SK-N-SH treated with all-trans-retinoic acid at 6 μM for 48 hours (cell line): ENCODE data around the gene DPYD.

Experiments used
- ATAC-seq: fragments of 200-7000 bp; cut with Tn5 transposase; 3 replicates; pipeline ENCODE4 v1.9.1; 2020; ENCODE audit warnings: mild to moderate bottlenecking, moderate library complexity
- ARNTL ChIP-seq: fragments of 450-650 bp; formaldehyde crosslinking; IDR thresholded peaks from 2 replicates; pipeline ENCODE4 v1.5.0; 2020; ENCODE audit warnings: low read depth, mild to moderate bottlenecking, moderate library complexity, borderline replicate concordance
- BACH2 ChIP-seq: fragments of 250-450 bp; sonication (Bioruptor Pico); IDR thresholded peaks from 2 replicates; pipeline ENCODE4 v1.9.0; 2021; ENCODE audit warnings: mild to moderate bottlenecking, borderline replicate concordance
- CSDC2 ChIP-seq: fragments of 250-450 bp; sonication (Bioruptor Pico); IDR thresholded peaks from 2 replicates; pipeline ENCODE4 v1.5.0; 2020; ENCODE audit warnings: mild to moderate bottlenecking, moderate library complexity
- ESRRG ChIP-seq: fragments of 250-450 bp; sonication (Bioruptor Pico); IDR thresholded peaks from 2 replicates; pipeline ENCODE4 v1.6.1; 2021; ENCODE audit warnings: mild to moderate bottlenecking
- GLIS3 ChIP-seq: fragments of 250-450 bp; sonication (Bioruptor Pico); IDR thresholded peaks from 2 replicates; pipeline ENCODE4 v1.5.0; 2020; ENCODE audit warnings: mild to moderate bottlenecking, moderate library complexity
- OSR1 ChIP-seq: fragments of 250-450 bp; sonication (Bioruptor Pico); IDR thresholded peaks from 2 replicates; pipeline ENCODE4 v1.8.0; 2022; ENCODE audit warnings: moderate library complexity, mild to moderate bottlenecking, inconsistent platforms
- PPARA ChIP-seq: fragments of 250-450 bp; sonication (Bioruptor Pico); IDR thresholded peaks from 2 replicates; pipeline ENCODE4 v1.5.0; 2020; ENCODE audit warnings: mild to moderate bottlenecking, borderline replicate concordance
- RARB ChIP-seq: fragments of 250-450 bp; sonication (Bioruptor Pico); IDR thresholded peaks from 2 replicates; pipeline ENCODE4 v1.8.0; 2021; ENCODE audit warnings: mild to moderate bottlenecking, moderate library complexity
- TCF4 ChIP-seq: fragments of 250-450 bp; sonication (Bioruptor Pico); IDR thresholded peaks from 2 replicates; pipeline ENCODE4 v1.8.0; 2021; ENCODE audit warnings: mild to moderate bottlenecking, moderate library complexity, borderline replicate concordance
- TOX ChIP-seq: fragments of 250-450 bp; sonication (Bioruptor Pico); IDR thresholded peaks from 2 replicates; pipeline ENCODE4 v1.8.0; 2021; ENCODE audit warnings: mild to moderate bottlenecking, moderate library complexity, borderline replicate concordance
- ZC3H10 ChIP-seq: fragments of 250-450 bp; sonication (Bioruptor Pico); IDR thresholded peaks from 2 replicates; pipeline ENCODE4 v1.5.1; 2021; ENCODE audit warnings: mild to moderate bottlenecking, moderate library complexity
- ZFP3 ChIP-seq: fragments of 250-450 bp; sonication (Bioruptor Pico); IDR thresholded peaks from 2 replicates; pipeline ENCODE4 v1.5.0; 2020; ENCODE audit warnings: mild to moderate bottlenecking, moderate library complexity
- ZFP30 ChIP-seq: fragments of 450-650 bp; formaldehyde crosslinking; IDR thresholded peaks from 2 replicates; pipeline ENCODE4 v1.5.0; 2022; ENCODE audit warnings: mild to moderate bottlenecking, moderate library complexity
- ZNF565 ChIP-seq: fragments of 450-650 bp; formaldehyde crosslinking; conservative IDR thresholded peaks from 2 replicates; pipeline ENCODE4 v1.5.0; 2020; ENCODE audit warnings: low read depth, mild to moderate bottlenecking, moderate library complexity
- ZNF70 ChIP-seq: fragments of 450-650 bp; formaldehyde crosslinking; IDR thresholded peaks from 2 replicates; pipeline ENCODE4 v1.5.0; 2020; ENCODE audit warnings: mild to moderate bottlenecking, moderate library complexity
- ZNF8 ChIP-seq: fragments of 450-650 bp; formaldehyde crosslinking; IDR thresholded peaks from 2 replicates; pipeline ENCODE4 v1.5.0; 2020; ENCODE audit warnings: mild to moderate bottlenecking, moderate library complexity
- TF ChIP-seq, protein P1 (sequence below): fragments of 250-450 bp; sonication (Bioruptor Pico); IDR thresholded peaks from 2 replicates; pipeline ENCODE4 v1.8.0; 2021; ENCODE audit warnings: low read depth, mild to moderate bottlenecking, moderate library complexity, borderline replicate concordance
- TF ChIP-seq, protein P2 (sequence below): fragments of 250-450 bp; sonication (Bioruptor Pico); IDR thresholded peaks from 2 replicates; pipeline ENCODE4 v1.8.0; 2020; ENCODE audit warnings: mild to moderate bottlenecking, moderate library complexity, borderline replicate concordance
- TF ChIP-seq, protein P3 (sequence below): fragments of 250-450 bp; sonication (Bioruptor Pico); IDR thresholded peaks from 2 replicates; pipeline ENCODE4 v1.5.0; 2020; ENCODE audit warnings: mild to moderate bottlenecking, moderate library complexity
- TF ChIP-seq, protein P4 (sequence below): fragments of 250-450 bp; sonication (Bioruptor Pico); IDR thresholded peaks from 2 replicates; pipeline ENCODE4 v1.5.1; 2021; ENCODE audit warnings: mild to moderate bottlenecking, moderate library complexity

DPYD gene

DNA sequence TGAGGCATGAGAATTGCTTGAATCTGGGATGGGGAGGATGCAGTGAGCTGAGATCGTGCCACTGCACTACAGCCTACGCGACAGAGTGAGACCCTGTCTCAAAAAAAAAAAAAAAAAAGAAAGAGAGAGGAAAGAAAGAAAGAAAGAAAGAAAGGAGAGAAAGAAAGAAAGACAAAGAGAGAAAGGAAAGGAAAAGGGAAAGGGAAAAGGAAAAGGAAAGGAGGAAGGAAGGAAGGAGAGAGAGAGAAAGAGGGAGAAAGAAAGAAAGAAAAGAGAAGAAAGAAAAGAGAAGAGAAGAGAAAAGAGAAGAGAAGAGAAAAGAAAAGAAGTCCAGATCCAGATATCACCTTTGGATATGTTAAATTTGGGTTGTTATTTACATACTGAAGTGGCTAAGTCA, 106.0 kb downstream of the DPYD start (continued):
- TF ChIP-seq ZNF8 (CRISPR knock-in tag), result no peak
- TF ChIP-seq ZFP30 (CRISPR knock-in tag), result no peak

DNA sequence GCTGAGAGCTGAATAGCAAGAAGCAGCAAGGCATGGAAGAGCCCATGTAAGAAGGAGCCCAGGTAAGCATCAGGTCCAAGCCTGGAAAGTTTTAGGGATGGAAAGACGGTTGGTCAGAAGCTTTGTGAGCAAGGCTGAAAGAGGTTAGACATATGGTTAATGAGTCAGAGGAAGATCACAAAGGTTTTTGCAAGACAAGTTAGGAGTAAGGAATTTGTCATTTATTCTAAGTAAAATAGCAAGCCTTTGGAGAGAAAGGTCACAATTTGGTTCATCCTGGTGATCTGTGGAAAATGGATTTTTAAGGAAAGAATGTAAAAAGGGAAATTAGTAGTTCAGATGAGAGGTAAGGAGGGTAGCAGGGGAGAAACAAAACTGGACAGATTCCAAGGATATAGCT, 106.7 kb downstream of the DPYD start:
- TF ChIP-seq ZNF70 (CRISPR knock-in tag), result no peak
- TF ChIP-seq, protein P1, sequence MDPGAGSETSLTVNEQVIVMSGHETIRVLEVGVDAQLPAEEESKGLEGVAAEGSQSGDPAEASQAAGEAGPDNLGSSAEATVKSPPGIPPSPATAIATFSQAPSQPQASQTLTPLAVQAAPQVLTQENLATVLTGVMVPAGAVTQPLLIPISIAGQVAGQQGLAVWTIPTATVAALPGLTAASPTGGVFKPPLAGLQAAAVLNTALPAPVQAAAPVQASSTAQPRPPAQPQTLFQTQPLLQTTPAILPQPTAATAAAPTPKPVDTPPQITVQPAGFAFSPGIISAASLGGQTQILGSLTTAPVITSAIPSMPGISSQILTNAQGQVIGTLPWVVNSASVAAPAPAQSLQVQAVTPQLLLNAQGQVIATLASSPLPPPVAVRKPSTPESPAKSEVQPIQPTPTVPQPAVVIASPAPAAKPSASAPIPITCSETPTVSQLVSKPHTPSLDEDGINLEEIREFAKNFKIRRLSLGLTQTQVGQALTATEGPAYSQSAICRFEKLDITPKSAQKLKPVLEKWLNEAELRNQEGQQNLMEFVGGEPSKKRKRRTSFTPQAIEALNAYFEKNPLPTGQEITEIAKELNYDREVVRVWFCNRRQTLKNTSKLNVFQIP, result no peak
- TF ChIP-seq CSDC2 (CRISPR knock-in tag), result no peak
- TF ChIP-seq ZNF8 (CRISPR knock-in tag), result no peak
- TF ChIP-seq PPARA (CRISPR knock-in tag), result no peak
- TF ChIP-seq, protein P2, sequence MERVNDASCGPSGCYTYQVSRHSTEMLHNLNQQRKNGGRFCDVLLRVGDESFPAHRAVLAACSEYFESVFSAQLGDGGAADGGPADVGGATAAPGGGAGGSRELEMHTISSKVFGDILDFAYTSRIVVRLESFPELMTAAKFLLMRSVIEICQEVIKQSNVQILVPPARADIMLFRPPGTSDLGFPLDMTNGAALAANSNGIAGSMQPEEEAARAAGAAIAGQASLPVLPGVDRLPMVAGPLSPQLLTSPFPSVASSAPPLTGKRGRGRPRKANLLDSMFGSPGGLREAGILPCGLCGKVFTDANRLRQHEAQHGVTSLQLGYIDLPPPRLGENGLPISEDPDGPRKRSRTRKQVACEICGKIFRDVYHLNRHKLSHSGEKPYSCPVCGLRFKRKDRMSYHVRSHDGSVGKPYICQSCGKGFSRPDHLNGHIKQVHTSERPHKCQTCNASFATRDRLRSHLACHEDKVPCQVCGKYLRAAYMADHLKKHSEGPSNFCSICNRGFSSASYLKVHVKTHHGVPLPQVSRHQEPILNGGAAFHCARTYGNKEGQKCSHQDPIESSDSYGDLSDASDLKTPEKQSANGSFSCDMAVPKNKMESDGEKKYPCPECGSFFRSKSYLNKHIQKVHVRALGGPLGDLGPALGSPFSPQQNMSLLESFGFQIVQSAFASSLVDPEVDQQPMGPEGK (CRISPR knock-in tag), result no peak
- TF ChIP-seq ESRRG (CRISPR knock-in tag), result no peak
- no peak for TF ChIP-seq TOX (CRISPR knock-in tag)
- no peak for TF ChIP-seq ZFP3 (CRISPR knock-in tag)
- TF ChIP-seq GLIS3 (CRISPR knock-in tag), result no peak
- no peak for TF ChIP-seq BACH2
- TF ChIP-seq, all 23 proteins: peak for 0
- peak; percentile 53; the same call in 2 of the 3 replicates for ATAC-seq

GRCh38 chr1:97812076-97812475, 108.8 kb downstream of the DPYD start:
- TF ChIP-seq, protein P3, sequence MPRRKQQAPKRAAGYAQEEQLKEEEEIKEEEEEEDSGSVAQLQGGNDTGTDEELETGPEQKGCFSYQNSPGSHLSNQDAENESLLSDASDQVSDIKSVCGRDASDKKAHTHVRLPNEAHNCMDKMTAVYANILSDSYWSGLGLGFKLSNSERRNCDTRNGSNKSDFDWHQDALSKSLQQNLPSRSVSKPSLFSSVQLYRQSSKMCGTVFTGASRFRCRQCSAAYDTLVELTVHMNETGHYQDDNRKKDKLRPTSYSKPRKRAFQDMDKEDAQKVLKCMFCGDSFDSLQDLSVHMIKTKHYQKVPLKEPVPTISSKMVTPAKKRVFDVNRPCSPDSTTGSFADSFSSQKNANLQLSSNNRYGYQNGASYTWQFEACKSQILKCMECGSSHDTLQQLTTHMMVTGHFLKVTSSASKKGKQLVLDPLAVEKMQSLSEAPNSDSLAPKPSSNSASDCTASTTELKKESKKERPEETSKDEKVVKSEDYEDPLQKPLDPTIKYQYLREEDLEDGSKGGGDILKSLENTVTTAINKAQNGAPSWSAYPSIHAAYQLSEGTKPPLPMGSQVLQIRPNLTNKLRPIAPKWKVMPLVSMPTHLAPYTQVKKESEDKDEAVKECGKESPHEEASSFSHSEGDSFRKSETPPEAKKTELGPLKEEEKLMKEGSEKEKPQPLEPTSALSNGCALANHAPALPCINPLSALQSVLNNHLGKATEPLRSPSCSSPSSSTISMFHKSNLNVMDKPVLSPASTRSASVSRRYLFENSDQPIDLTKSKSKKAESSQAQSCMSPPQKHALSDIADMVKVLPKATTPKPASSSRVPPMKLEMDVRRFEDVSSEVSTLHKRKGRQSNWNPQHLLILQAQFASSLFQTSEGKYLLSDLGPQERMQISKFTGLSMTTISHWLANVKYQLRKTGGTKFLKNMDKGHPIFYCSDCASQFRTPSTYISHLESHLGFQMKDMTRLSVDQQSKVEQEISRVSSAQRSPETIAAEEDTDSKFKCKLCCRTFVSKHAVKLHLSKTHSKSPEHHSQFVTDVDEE (CRISPR knock-in tag), result no peak
- TF ChIP-seq CSDC2 (CRISPR knock-in tag) (no peak), ZFP30 (CRISPR knock-in tag) (no peak), GLIS3 (CRISPR knock-in tag) (no peak), ZNF565 (CRISPR knock-in tag) (no peak), BACH2 (no peak), ZNF70 (CRISPR knock-in tag) (no peak), TCF4 (CRISPR knock-in tag) (no peak), RARB (CRISPR knock-in tag) (no peak), TOX (CRISPR knock-in tag) (no peak), ZFP3 (CRISPR knock-in tag) (no peak), ZC3H10 (no peak), OSR1 (no peak), ARNTL (no peak), ZNF8 (CRISPR knock-in tag) (no peak)
- TF ChIP-seq, protein P4, sequence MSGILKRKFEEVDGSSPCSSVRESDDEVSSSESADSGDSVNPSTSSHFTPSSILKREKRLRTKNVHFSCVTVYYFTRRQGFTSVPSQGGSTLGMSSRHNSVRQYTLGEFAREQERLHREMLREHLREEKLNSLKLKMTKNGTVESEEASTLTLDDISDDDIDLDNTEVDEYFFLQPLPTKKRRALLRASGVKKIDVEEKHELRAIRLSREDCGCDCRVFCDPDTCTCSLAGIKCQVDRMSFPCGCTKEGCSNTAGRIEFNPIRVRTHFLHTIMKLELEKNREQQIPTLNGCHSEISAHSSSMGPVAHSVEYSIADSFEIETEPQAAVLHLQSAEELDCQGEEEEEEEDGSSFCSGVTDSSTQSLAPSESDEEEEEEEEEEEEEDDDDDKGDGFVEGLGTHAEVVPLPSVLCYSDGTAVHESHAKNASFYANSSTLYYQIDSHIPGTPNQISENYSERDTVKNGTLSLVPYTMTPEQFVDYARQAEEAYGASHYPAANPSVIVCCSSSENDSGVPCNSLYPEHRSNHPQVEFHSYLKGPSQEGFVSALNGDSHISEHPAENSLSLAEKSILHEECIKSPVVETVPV (CRISPR knock-in tag), result no peak
- TF ChIP-seq, protein P2 (CRISPR knock-in tag), result no peak

More at GRCh38 chr1:97812076-97812475, 108.8 kb downstream of the DPYD start:
- no peak for ATAC-seq
